C1 segment of cervical spinal cord (tissue), 14 donors: ENCODE results near the gene RAD51B.
"Not testable (repeated sequence)": the region's sequence is repeated elsewhere in the genome, so short reads cannot be mapped to it uniquely, and the experiment has no call there.

Experiments used
- DNase-seq, 14 donors: peaks; one replicate each; lab custom pipeline; 2025; lab: John Stamatoyannopoulos, UW

Gene RAD51B

DNA sequence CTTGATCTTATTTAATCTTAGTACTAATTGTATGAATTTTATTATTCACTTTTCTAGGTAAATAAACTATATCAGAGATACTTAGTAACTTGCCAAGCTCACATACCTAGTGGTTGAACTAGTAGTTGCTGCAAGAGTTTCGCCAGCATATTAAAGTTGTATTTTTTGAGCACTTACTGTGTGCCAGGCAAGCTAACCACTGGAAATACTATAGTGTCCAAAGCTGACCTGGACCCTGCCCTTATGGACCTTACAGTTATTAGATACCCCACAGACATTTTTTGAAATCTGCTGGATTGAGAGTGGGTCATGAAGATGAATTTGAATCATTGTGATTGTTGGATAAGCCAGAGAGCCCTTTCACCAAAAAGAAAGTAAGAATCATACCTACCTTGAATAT is 125.0 kb downstream of the RAD51B start:
- no peak for DNase-seq

DNA sequence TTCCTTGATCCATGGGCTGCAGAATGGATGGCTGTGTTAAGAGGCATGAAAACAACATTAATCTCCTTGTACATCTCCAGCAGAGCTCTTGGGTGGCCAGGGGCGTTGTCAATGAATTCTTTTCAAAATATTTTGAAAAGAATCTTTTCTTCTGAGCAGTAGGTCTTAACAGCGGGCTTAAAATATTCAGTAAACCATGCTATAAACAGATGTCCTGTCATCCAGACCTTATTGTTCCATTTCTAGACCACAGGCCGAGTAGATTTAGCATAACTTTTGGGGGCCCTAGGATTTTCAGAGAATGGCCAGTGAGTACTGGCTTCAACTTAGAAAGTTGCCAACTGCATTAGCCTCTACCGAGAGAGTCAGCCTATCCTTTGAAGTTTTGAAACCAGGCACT is 130.2 kb downstream of the RAD51B start:
- no peak for DNase-seq

DNA sequence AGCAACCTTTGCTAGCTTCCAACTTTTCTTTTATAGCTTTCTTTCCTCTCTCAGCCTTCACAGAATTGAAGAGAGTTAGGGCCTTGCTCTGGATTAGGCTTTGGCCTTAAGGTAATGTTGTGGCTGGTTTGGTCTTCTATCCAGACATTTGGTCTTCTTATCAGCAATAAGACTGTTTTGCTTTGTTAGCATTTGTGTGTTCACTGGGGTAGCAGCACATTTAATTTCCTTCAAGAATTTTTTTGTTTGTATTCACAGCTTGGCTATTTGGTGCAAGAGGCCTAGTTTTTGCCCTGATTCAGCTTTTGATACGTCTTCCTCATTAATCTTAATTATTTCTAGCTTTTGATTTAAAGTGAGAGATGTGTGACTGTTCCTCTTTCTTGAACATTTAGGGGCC is 130.8 kb downstream of the RAD51B start:
- no peak for DNase-seq

DNA sequence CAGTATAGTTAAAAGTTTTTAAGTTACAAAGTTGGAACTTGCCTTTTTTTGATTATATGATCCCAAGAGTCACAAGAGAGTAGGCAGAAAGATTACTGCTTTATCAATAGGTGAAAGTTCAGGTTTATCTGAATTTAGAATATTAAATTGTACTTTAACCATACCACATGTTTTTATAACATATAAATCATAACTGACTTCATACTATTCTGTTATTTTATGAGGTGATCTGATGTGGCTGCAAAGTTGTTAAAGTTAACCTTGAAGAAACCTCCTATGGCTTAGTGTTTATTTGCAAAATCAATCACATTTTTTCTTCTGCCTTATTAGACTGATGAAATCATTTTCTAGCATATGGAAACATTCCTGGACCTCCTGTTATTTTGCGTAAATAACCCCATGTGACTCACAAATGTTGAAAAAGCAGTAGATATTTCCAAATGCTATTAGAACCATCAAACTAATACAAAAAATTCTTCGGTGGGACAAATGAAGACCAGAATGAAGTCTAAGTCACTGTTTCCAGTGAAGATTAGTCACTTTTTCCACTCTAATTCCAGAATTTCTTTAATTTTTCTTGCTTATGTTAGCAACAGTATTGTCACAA is 132.1 kb downstream of the RAD51B start:
- no peak for DNase-seq

DNA sequence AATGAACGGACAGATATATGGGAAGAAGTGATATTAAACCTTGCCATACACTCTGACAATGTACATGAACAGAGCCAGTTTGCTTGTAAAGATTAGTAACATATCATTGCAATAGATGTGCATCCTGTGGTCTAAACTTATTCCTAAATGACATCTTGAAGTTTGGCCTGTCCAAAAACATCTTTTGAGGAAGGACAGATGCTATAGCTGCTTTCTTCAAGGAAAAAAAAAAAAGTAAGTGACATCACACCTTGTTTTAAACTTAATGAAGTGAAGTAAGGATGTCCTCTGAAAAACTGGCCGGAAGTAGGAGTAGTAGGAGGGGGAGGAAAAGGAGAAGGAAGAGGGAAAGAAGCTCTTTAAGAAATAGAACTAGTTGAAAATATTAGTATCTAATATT is 132.8 kb downstream of the RAD51B start:
- no peak for DNase-seq

DNA sequence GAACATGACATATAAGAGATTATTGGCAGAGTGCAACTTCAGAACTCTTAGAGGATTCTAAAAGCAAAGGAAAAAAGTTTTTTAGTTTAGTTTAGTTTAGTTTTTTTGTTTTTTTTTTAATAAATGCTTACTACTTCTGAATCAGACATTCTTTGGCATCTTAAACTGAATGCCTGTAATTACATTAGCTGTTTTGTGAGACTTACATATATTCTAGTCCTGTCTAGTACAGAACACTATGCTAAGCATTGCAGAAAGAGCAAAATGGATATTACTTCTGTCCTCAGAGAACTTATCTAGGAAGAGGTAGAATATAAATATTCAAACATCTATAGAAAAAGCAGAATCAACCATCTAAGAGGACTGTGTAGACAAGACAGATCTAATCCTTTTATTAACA is 133.2 kb downstream of the RAD51B start:
- DNase-seq = no peak

DNA sequence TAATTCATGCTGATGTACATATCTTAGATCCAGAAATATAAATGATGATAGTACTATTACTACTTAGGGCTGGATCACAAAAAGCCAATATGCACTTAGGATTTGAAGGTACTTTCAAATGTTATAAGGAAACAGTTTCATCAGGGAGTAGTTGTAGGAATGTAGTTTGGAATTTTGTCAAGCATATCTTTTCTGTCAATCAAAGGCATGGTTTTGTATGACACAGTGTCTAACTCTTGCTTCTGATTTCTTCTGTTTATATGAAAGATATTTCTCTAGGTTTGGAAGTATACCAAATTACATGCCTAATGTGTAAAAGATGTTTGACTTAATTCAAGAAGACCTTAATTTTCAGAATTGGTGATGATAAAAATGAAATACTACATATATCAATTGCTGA is 135.7 kb downstream of the RAD51B start:
- DNase-seq = no peak

DNA sequence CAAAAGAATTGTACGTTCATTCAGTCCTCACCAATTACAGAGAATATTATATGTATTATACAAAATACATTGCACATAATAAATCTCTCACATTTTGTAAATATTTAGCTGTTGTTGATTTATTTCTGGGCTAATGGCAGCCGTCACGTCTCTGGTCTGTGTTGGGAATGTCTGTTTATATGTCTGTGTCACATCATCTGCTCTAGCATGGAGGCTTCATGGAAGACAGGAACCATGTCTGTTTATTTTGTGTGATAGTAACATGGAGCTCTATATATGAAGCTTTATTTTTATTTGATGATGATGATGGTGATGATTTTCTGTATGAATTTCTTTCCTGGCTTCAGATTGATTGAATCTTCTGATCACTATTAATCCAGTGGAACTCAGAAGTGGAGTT is 138.4 kb downstream of the RAD51B start:
- no peak for DNase-seq

DNA sequence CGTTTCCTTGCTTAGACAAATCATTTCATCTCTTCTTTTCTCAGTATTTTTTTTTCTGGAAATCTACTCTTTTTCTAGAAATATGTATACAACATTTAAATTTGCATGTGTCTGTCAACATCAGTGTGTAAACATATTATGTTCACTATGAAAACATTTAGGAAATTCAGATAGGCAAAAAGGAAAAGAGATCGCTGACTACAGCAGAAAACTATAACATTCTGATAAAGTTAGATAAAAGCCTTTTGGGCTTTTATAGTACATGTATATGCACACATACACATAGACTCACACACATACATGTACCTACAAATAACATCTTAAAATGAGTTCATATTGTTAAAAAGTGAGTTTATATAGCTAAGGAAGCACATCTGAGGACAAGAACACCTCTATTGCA is 142.1 kb downstream of the RAD51B start:
- DNase-seq = no peak

DNA sequence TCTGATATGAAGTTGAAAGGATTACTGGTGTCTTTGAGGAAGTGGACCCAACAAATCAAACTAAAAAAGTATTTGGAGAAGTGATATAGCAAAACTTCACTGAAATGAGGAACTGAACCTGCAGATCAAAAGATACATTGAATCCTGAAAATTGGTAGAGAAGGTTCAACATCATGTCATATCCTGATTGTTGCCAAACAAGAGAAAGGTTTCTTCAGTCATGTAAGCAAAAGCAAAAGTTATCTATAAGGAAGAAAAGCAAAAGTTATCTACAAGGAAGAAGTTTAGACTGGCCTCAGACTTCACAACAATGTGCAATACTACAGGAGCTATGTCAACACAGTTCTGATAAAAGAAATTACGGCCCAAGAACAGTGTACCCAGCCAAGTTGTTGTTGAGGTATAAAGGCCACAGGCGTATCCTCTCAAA is 142.7 kb downstream of the RAD51B start:
- no peak for DNase-seq

DNA sequence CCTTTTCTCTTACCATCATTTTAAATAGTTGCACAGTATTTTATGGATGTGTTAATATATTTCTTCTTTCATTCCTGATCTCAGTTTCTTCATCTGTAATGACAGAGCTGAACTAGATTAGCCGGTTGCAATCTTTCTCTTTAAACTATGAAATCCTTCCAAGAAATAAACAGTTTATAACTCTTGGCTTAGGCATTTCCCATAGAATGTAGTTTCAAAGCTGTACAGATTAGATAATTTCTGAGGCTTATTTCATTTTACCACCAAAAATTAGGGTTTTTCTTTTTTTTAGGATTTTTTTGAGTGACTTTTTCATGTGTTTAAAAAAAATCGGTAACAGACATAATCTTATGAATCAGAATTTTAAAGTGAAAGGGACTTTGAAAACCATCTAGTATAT is 144.0 kb downstream of the RAD51B start:
- no peak for DNase-seq

DNA sequence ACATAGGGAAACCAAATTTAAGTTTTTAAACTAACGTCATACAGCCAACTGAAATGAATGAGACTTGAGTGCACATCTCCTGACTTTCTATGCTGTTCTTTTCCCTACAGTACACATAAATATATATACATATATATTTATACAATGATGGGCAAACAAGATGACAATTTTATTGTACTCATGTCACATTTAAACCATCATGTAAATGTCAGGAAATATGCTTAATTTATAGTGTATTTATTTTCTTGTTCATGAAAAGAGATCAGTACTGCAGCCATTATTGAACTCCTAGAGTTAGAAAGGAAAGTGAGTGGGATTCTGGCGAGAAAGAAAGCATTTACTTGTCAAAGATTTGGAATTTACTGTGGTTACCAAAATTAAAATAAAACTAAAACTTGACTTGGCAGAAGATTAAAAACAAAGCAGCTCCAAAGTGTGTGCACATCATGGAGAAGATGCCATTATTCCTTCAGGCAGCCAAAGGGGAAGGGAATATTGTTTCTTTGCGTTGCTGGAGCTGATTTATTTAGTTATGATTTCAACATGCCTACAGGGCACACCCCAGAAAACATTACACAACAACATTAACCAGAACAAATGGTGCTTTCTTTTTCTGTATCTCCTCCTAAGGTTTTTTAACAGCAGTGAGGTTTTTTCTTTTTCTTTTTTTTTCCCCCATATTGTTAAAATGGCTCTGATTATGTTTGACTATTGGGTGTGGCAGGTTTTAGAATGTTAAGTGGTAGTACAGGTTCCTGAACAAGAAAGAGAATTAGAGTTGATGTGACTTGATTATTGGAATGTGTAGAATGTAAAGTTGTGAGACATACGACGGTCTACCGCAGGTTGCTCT is 144.6 kb downstream of the RAD51B start:
- DNase-seq = no peak

DNA sequence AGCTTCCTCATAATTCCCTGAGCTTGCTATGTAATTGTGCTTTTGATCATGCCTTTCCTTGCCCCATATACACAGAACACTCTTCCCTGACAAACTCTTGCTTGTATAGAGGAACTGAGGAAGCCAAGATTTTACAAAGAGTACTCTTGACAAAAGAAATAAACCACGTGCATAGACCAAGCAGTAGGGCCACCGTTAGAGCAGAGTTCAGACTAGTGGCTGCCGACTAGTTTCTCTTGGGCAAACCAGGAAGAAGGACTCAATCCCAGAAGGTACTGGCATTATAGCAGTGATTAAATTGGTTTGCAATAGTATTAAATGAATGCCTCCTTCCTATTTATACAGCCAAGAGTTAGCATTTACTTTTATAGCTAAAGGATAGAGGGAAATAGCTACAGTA is 146.1 kb downstream of the RAD51B start:
- no peak for DNase-seq

DNA sequence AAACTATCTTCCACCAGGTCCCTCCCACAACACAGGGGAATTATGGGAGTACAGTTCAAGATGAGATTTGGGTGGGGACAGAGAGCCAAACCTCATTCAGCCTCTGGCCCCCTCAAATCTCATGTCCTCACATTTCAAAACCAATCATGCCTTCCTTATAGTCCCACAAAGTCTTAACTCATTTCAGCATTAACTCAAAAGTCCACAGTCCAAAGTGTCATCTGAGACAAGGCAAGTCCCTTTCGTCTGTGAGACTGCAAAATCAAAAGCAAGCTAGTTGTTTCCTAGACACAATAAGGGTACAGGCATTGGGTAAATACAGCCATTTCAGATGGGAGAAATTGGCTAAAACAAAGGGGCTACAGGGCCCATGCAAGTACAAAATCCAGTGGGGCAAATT is 147.6 kb downstream of the RAD51B start:
- no peak for DNase-seq

DNA sequence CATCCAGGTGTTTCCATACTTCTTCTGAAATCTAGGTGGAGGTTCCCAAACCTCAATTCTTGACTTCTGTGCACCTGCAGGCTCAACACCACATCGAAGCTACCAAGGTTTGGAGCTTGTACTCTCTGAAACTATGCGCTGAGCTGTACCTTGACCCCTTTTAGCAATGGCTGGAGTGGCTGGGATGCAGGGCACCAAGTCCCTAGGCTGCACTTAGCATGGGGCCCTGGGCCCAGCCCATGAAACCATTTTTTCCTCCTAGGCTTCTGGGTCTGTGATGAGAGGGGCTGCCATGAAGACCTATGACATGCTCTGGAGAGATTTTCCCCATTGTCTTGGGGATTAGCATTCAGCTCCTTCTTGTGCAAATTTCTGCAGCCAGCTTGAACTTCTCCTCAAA is 148.4 kb downstream of the RAD51B start:
- DNase-seq = not testable (repeated sequence)

DNA sequence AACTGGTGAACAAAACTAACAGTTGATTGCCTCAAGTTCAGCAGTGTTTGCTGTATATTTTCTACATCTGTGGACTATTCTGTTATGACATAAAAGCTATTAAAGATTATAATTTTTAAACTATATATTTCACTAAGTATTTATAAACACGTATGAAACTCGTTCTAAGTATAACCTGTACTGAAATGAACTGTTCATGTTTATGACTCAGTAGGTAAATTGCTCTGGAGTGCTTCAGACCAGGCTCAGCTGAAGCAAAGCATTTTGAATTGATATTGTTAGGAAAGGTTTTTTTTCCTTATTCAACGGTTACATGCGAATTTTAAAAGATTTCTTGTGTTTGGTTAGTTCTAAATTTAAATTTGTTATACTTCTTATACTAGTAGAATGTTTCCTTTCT is 151.3 kb downstream of the RAD51B start:
- DNase-seq = no peak

DNA sequence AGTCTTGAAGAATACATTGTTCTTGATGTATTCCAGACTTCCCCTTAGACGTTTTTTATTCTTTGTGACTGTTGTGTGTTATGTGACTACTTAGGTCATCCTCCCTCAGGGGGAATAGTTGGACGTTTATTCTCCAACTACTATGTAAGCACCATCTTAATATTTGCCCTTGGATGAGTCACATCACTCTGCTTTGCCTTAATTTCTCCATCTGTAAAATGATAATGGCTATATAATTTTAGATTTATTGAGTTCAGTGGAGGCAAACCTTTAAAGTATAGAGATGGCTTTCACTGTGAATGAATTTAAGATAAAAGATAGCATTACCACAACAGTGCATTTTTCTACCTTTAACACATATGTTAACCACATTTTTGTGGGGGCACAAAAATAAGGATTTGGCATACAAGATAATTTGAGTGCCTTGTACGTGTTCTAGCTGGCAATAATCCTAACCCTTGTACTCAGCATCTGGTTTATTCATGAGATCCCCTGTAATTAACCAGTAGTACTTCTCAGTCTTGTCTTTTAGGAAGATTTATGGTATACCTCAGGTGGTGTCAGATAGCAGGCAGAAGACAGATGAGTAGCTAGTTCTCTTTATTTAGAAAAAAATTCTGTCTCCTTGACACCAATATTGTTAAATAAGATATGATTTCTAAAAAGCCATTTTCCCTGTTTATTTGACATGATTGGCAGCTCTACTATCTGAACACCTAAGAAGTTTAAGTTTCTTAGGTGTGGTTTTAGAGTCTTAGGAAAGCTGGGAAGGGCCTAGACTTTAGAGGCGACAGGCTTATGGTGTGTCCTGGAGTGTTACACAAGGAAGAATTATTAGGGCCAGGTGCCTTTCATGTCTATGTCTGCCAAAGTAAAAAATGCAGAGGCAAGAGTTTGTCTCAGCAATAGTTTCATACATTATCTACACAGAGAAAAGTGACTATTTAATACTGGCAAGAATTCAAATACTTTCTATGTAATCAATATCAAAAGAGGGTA is 152.3 kb downstream of the RAD51B start:
- DNase-seq = no peak

DNA sequence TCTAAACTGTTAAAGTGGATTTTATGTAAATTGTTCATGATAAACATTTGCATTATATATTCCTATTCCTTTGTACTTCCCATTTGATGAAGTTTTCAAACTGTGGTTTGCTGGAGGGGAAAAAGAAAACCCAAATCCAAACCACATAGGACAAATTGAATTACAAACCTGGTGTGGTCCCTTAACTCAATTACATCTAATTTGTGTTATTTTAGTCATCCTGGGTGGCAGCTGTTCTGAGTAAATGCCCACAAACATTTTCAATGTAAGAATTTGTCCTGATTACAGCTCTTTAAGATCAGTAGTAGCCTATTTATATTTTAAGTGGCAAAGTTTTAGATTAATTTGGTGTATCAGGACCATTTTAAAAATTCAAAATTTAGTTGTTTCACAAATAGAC is 153.9 kb downstream of the RAD51B start:
- no peak for DNase-seq

DNA sequence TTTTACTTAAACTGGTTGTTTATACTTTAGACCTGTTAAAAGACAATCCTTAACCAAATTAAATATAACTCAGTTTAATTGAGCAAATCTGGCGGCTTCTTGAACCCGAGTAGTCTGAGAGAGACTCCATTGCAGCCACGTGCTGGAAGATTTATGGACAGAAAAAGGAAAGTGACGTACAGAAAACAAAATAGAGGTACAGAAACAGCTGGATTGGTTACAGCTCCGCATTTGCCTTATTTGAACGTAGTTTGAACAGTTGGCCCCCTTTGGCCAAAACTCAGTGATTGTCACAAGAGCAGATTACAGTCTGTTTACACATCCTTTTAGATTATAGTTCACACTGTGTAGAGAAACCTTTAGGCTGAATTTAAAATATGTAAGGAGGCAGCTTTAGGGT is 155.9 kb downstream of the RAD51B start:
- no peak for DNase-seq

DNA sequence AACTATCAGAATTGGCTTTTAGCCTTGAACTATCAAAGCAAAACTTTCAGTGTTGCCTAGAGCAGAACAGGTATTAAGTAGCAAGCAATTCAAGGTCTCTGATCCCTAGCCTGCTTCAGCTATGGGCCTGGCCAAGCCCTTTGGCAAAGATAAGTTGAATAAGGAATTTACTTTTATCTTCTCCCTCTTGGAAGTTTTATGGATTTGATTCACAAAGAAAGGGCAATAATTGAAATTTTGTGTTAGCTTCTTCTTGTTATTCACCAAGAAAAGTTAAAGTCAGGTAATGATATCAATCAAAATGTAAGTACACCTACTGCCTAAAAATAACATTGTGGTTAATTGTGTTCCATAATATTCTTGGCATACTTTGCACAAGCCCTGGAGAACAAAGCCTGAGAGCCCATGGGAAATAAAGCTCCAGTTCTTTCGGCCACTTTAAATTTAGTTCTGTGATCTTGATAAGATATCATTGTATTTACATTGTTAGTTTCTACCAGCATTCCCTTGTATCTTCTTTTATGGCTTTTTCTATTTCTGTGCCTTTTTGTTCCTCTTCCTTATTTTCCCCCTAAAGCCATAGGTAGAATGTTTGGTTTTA is 158.0 kb downstream of the RAD51B start:
- DNase-seq = no peak

DNA sequence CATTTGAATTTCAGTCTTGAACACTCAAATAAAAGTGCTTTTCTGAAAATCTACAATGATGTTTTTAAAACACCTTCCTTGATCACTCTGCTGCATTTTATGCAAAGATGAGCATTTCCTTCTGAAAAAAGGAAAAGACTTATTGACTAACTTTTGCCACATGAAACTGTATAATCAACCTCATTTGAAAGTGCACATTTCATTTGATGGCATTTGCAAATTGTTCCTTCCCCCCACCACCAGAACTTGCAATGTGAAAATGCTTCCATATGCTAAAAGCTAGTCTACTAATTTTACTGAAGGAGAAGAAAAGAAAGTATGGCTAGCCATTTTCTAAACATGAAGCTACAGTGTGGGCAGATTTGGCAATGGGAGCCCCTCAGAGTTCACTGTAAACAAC is 159.2 kb downstream of the RAD51B start:
- DNase-seq = no peak
